GM23248 (cell line): ENCODE results near the gene PREX1. TPM values are rescaled to one million over a fixed set of nuclear protein-coding genes. Genes with fewer than 3 reads are reported as not detected.

Experiments
- DNase-seq: peaks from one replicate; pipeline ENCODE4 v3.0.0-alpha.2; 2015
- H2AFZ ChIP-seq: fragments of 200-600 bp; sonication (generic); 2 replicates; pipeline ENCODE4 v1.6.1; 2016; ENCODE audit warnings: antibody characterized with exemption
- H3F3A ChIP-seq: fragments of 200-600 bp; sonication (generic); 2 replicates; pipeline ENCODE4 v1.6.1; 2016; ENCODE audit warnings: mild to moderate bottlenecking, antibody characterized with exemption, mixed run types; ENCODE audit not compliant: insufficient read depth
- H3K27ac ChIP-seq: fragments of 200-600 bp; sonication (generic); 2 replicates; pipeline ENCODE4 v1.5.1; 2016; ENCODE audit warnings: mild to moderate bottlenecking
- H3K27me3 ChIP-seq: fragments of 200-600 bp; sonication (generic); replicated peaks from 2 replicates; pipeline ENCODE4 v1.6.1; 2016; ENCODE audit warnings: mild to moderate bottlenecking; ENCODE audit not compliant: insufficient read depth
- H3K36me3 ChIP-seq: fragments of 200-600 bp; sonication (generic); 2 replicates; pipeline ENCODE4 v1.6.1; 2016; ENCODE audit warnings: low read depth, mild to moderate bottlenecking
- H3K4me1 ChIP-seq: fragments of 200-600 bp; sonication (generic); 2 replicates; pipeline ENCODE4 v1.6.1; 2016; ENCODE audit warnings: mild to moderate bottlenecking; ENCODE audit not compliant: insufficient read depth
- H3K4me2 ChIP-seq: fragments of 200-600 bp; sonication (generic); one replicate; pipeline ENCODE4 v1.6.1; 2016; ENCODE audit warnings: mild to moderate bottlenecking; ENCODE audit not compliant: unreplicated experiment
- H3K4me3 ChIP-seq: fragments of 200-600 bp; sonication (generic); 2 replicates; pipeline ENCODE4 v1.5.1; 2016; ENCODE audit warnings: mild to moderate bottlenecking
- H3K79me2 ChIP-seq: fragments of 200-600 bp; sonication (generic); 2 replicates; pipeline ENCODE4 v1.6.1; 2016; ENCODE audit warnings: mild to moderate bottlenecking; ENCODE audit not compliant: insufficient read depth
- H3K9ac ChIP-seq: fragments of 200-600 bp; sonication (generic); 2 replicates; pipeline ENCODE4 v1.6.1; 2016; ENCODE audit warnings: mild to moderate bottlenecking
- H3K9me2 ChIP-seq: fragments of 200-600 bp; sonication (generic); 2 replicates; pipeline ENCODE4 v1.6.1; 2016; ENCODE audit warnings: mixed run types, mild to moderate bottlenecking, moderate library complexity; ENCODE audit not compliant: insufficient read depth
- H3K9me3 ChIP-seq: fragments of 200-600 bp; sonication (generic); one replicate; pipeline ENCODE4 v1.6.1; 2017; ENCODE audit warnings: low read depth
- H4K20me1 ChIP-seq: fragments of 200-600 bp; sonication (generic); 2 replicates; pipeline ENCODE4 v1.6.0; 2016; ENCODE audit not compliant: insufficient read depth
- EZH2 ChIP-seq: fragments of 200-600 bp; sonication (generic); IDR thresholded peaks from 2 replicates; pipeline ENCODE4 v1.6.1; 2018; ENCODE audit warnings: antibody characterized with exemption, mild to moderate bottlenecking; ENCODE audit not compliant: insufficient read depth, poor library complexity, severe bottlenecking
- EZH2phosphoT487 ChIP-seq: fragments of 200-600 bp; sonication (generic); IDR thresholded peaks from 2 replicates; pipeline ENCODE4 v1.6.1; 2018; ENCODE audit warnings: antibody characterized with exemption, moderate library complexity, mild to moderate bottlenecking, low read depth; ENCODE audit not compliant: insufficient read depth
- WGBS, 2 experiments: methylation state at CpG; one replicate each; pipeline ENCODE4 v1.1.6; 2015 to 2017; ENCODE audit warnings: low lambda C conversion rate in 2 of 2, low coverage in 1 of 2; ENCODE audit errors: missing lambda C conversion rate in 2 of 2; 5-methylcytosine and 5-hydroxymethylcytosine counted together
- in situ Hi-C: fragments of 300-500 bp; cut with MboI; formaldehyde crosslinking; loops from 2 replicates; pipeline ENCODE4 v1.15.0; 2020
- polyA plus RNA-seq: library from polyadenylated mRNA; unstranded; fragments of >200 nt; fragmentation: Nextera tagmentation; extraction: Ambion mirVana; gene quantifications from 2 replicates; pipeline ENCODE4 v1.2.1, GENCODE V29; 2016
- total RNA-seq: library from RNA; depleted of rRNA; stranded (reverse); fragments of >200 nt; shearing (Covaris generic); gene quantifications from 2 replicates; pipeline ENCODE4 v1.2.3, GENCODE V29; 2014

Gene PREX1
- total and polyA plus RNA-seq, 2 experiments from 2014 or later: 0.13 to 0.65 TPM

GRCh38 chr20:48831718-48832404 is 4.1 kb upstream of the PREX1 start:
- in situ Hi-C loops: no loop called here
- Histone ChIP-seq H3K27me3 (peaks cover 21% of the 10 kb centered on the region; the same call in 1 of the 2 replicates), H3K79me2 (no peaks in the 10 kb centered on the region), H3F3A (peaks cover 18% of the 10 kb centered on the region), H3K9me2 (no peaks in the 10 kb centered on the region), H3K4me3 (no peak overlapping the region), H4K20me1 (no peaks in the 10 kb centered on the region), H3K36me3 (no peaks in the 10 kb centered on the region), H3K9me3 (no peaks in the 10 kb centered on the region), H3K9ac (no peak overlapping the region), H2AFZ (no peak overlapping the region), H3K4me2 (no peak overlapping the region), H3K27ac (no peak overlapping the region), H3K4me1 (peaks cover 14% of the 10 kb centered on the region; the same call in 1 of the 2 replicates)
- DNase-seq: peak; percentile 70
- 14 to 19% methylated on average over 7 of the region's 7 CpGs for WGBS, 2 experiments
- no peak for TF ChIP-seq EZH2phosphoT487
- no peak for TF ChIP-seq EZH2

- Histone ChIP-seq H3K79me2 (no peaks in the 10 kb centered on the region), H3K9me3 (no peaks in the 10 kb centered on the region), H3K27me3 (peaks cover 28% of the 10 kb centered on the region; the same call in 1 of the 2 replicates), H3K4me3 (no peak overlapping the region), H3K36me3 (no peaks in the 10 kb centered on the region), H3K4me2 (no peak overlapping the region), H3F3A (peaks cover 18% of the 10 kb centered on the region), H3K9ac (no peak overlapping the region), H3K27ac (no peak overlapping the region), H3K9me2 (no peaks in the 10 kb centered on the region), H2AFZ (no peak overlapping the region), H3K4me1 (peaks cover 14% of the 10 kb centered on the region; the same call in 1 of the 2 replicates), H4K20me1 (no peaks in the 10 kb centered on the region)
- 96 to 100% methylated on average over 3 of the region's 3 CpGs for WGBS, 2 experiments
- in situ Hi-C loops: no loop called here
- no peak for DNase-seq
- no peak for TF ChIP-seq EZH2
- TF ChIP-seq EZH2phosphoT487: no peak
Observed at GRCh38 chr20:48830826-48831318, 3.1 kb upstream of the PREX1 start.

DNA sequence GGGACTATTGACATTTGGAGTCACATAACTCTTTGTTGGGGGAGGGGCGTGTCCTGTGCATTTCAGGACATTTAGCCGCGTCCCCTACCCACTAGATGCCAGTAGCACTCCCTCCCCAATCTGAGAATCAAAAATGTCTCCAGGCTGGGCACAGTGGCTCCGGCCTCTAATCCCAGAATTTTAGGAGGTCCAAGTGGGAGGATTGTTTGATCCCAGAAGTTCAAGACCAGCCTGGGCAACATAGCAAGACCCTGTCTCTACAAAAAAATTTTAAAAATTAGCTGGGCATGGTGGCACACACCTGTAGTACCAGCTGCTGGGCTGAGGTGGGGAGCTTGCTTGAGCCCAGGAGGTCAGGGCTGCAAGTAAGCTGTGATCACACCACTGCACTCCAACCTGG is 2.1 kb upstream of the PREX1 start:
- Histone ChIP-seq H2AFZ (no peak overlapping the region), H3K27me3 (peaks cover 24% of the 10 kb centered on the region; the same call in 1 of the 2 replicates), H3K9me3 (no peaks in the 10 kb centered on the region), H3K79me2 (no peaks in the 10 kb centered on the region), H3F3A (peaks cover 23% of the 10 kb centered on the region), H3K9me2 (no peaks in the 10 kb centered on the region), H3K36me3 (no peaks in the 10 kb centered on the region), H3K4me1 (peaks cover 21% of the 10 kb centered on the region), H3K4me3 (no peak overlapping the region), H3K4me2 (no peak overlapping the region), H4K20me1 (no peaks in the 10 kb centered on the region), H3K9ac (no peak overlapping the region), H3K27ac (no peak overlapping the region)
- no peak for DNase-seq
- in situ Hi-C loops: no loop called here
- TF ChIP-seq EZH2 (no peak), EZH2phosphoT487 (no peak)
- WGBS, 2 experiments: 86 to 87% methylated on average over 4 of the region's 4 CpGs

GRCh38 chr20:48828734-48829460 is 1.1 kb upstream of the PREX1 start:
- no peak for DNase-seq
- Histone ChIP-seq H3K4me2 (peak overlapping the region; percentile 39), H3K27me3 (peaks cover 24% of the 10 kb centered on the region; the same call in 1 of the 2 replicates), H2AFZ (no peak overlapping the region), H3K36me3 (no peaks in the 10 kb centered on the region), H3K9me3 (no peaks in the 10 kb centered on the region), H3K4me1 (peaks cover 30% of the 10 kb centered on the region), H3K9ac (no peak overlapping the region), H3K27ac (no peak overlapping the region), H3F3A (peaks cover 32% of the 10 kb centered on the region), H3K4me3 (no peak overlapping the region), H4K20me1 (no peaks in the 10 kb centered on the region), H3K79me2 (no peaks in the 10 kb centered on the region), H3K9me2 (no peaks in the 10 kb centered on the region)
- TF ChIP-seq EZH2phosphoT487 (no peak), EZH2 (no peak)
- WGBS, 2 experiments: 92 to 93% methylated on average over 11 of the region's 11 CpGs
- in situ Hi-C loops: no loop called here
